LHCN-M2 (cell line): Measurements from ENCODE around the gene BMPER. TPM values are rescaled to one million over a fixed set of nuclear protein-coding genes. Genes with fewer than 3 reads are reported as not detected.
"Not testable (repeated sequence)": the region's sequence is repeated elsewhere in the genome, so short reads cannot be mapped to it uniquely, and the experiment has no call there.

Source experiments
- DNase-seq: peaks from one replicate; pipeline ENCODE4 v3.0.0-alpha.2; 2012; ENCODE audit warnings: low read depth
- total RNA-seq: library from RNA; depleted of rRNA; stranded (reverse); fragments of >200 nt; gene quantifications from 2 replicates; pipeline ENCODE4 v1.2.3, GENCODE V29; 2014

Gene BMPER
- total RNA-seq, 1 experiment from 2014 or later = 4.1 TPM

GRCh38 chr7:34165927-34166550 is 260.7 kb downstream of the BMPER start:
- peak; percentile 65 for DNase-seq

GRCh38 chr7:34168013-34168412 is 262.7 kb downstream of the BMPER start:
- no peak for DNase-seq

- DNase-seq = not testable (repeated sequence)
Measured at GRCh38 chr7:34174688-34175616, 269.6 kb downstream of the BMPER start.

- DNase-seq = no peak
Measured at GRCh38 chr7:34175837-34176236, 270.5 kb downstream of the BMPER start.

GRCh38 chr7:34177476-34177875 is 272.1 kb downstream of the BMPER start:
- no peak for DNase-seq

- DNase-seq = no peak
Measured at GRCh38 chr7:34181271-34181958, 276.1 kb downstream of the BMPER start.

GRCh38 chr7:34184466-34184865 is 279.1 kb downstream of the BMPER start:
- peak; percentile 26 for DNase-seq

- no peak for DNase-seq
Measured at GRCh38 chr7:34187798-34188307, 282.5 kb downstream of the BMPER start.

GRCh38 chr7:34189031-34189430 is 283.7 kb downstream of the BMPER start:
- no peak for DNase-seq

GRCh38 chr7:34190299-34190698 is 285.0 kb downstream of the BMPER start:
- no peak for DNase-seq

- no peak for DNase-seq
Measured at GRCh38 chr7:34191162-34191561, 285.8 kb downstream of the BMPER start.

- peak; percentile 57 for DNase-seq
Measured at GRCh38 chr7:34191771-34192479, 286.6 kb downstream of the BMPER start.

GRCh38 chr7:34192906-34193305 is 287.6 kb downstream of the BMPER start:
- DNase-seq = no peak

- no peak for DNase-seq
Measured at GRCh38 chr7:34198231-34198641, 292.9 kb downstream of the BMPER start.
